Activated T-cell treated with anti-CD3 and anti-CD28 coated beads for 4 hours (primary cell): ENCODE measurements around the gene ARPC1A.

Experiments
- DNase-seq: peaks from one replicate; pipeline ENCODE4 v3.0.0-alpha.2; 2020

ARPC1A gene

GRCh38 chr7:99390941-99391602 is 65.4 kb downstream of the ARPC1A start:
- no peak for DNase-seq

GRCh38 chr7:99392046-99392445 is 66.3 kb downstream of the ARPC1A start:
- DNase-seq: no peak

DNA sequence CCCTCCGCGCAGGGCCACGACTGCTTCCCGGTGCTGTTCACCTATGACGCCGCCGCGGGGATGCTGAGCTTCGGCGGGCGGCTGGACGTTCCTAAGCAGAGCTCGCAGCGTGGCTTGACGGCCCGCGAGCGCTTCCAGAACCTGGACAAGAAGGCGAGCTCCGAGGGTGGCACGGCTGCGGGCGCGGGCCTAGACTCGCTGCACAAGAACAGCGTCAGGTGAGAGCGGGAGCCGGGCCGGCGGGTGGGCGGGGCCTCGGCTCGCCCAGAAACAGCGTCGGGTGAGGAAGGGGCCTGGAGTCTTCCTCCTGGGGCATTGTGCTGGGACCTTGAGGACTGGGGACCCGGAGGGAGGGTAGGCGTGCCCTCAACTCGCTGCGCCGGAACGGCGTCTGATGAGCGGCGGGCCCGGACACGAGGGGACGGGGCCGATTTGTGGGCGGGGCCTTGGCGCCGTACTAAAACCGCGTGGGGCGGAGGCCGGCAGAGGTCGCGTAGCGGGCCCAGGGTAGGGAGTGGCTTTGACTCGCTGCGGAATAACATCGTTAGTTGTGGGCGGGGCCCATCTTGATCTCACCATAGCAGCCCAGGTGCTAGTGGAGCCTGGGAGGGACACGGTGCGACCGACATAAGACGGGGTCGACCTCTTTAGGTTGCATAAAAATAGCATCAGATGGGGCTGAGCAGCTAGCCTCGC is 67.1 kb downstream of the ARPC1A start:
- DNase-seq: peak; percentile 68

DNA sequence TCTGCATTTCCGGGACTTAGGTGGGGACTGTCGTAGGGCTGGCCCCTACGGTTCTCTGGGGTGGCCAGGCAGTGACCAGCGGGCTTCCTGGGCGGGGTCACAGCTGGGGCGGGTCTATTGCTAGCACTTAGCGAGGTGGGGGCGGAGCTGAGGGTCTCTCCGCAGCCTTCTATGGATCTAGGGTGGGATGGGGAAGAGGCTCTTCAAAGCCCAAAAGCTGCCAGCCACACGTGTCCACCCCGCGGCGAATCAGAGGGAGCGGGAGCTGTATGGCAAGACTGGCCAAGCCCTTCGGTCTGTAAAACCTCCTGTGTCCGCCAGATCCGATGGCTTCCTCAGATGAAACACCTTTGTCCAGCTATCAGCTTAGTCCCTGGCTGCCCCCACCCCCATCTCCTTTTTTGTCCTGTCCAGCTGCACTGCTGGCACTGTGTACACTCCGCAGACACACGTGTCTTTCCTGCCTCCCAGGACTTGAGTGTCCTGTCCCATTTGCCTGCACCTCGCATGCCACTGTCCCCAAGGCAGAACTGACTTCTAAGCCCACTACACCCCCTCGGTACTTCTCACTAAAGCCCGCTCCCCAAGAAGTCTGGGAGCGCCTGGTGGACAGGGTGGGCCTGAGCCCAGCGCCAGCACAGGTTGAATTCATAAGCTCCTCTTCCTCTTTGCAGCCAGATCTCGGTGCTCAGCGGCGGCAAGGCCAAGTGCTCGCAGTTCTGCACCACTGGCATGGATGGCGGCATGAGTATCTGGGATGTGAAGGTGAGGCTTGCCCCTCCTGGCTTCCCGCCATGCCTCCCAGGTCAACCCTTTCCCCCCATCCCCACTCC is 67.9 kb downstream of the ARPC1A start:
- no peak for DNase-seq

- DNase-seq: no peak
Observed at GRCh38 chr7:99394188-99394502, 68.4 kb downstream of the ARPC1A start.

DNA sequence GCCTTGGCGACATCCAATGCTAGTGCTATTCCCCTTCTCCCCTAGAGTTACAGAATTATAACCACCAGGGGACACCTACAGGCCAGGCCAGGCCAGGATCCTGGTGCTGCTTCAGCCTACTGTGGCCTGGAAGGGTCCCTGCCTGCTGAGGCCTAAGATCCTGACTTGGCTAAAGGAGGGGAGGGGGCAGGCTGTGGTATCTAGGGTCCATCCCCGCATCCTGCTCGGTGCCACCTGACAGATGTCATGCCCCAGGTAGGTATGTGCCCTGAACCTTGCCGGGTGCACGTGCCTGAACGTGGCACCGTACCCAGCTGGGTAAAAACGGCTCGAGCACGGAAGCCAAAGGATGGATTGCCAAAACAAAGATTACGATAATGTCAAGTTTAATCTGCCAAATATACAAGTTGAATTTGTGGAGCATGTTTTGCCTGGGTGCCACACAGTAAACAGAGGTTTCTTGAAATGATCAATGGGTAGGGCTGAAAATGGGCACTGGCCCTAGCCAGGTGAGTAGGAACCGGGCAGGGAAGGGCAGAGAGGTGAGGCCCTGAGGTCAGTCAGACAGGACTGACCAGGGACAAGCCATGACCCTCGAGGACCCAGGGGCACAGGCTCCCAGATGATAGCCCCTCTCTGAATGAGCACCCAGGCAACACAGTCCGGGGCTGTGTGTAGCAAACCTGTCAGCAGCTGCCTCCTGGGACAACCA is 70.1 kb downstream of the ARPC1A start:
- DNase-seq: no peak

DNA sequence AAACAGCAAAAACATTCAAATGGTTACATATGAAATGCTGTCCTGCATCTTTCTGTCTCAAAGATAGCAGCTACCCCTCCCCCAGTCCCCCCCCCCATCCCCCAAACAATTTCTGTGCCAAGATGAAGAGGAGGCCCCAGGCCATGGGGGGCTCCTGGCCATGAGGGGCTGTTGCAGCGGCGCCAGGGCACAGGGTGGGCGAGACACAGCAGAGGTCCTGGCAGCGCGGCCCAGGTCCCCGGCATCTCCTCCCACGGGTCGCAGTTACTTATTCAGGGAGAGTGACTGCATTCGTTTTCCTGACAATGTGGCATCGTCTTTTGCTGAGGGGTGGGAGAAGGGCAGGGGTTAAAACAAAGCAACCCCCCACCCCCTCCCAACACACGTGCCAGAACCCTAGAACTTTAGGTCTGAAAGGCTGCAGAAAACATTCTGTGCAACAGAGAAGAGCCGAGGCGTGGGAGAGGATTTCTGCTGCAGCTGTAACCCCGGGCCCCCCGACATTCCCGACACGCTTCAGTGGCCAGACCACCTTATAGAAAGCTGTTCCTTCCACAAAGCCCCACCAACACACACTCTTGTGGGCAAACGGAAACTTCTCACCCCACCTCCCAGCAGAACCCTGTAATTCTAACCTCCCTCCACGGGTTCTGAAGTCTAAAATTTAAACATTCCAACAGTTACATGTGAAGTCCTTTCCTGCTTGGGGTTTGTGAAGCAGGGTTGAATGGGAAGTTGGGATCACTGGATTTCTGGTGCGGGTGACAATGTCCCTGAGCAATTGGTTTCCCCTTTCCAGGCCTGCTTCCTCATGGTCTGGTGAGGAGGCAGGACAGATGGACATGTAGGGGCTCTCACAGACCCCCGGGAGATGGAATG is 71.0 kb downstream of the ARPC1A start:
- no peak for DNase-seq

- no peak for DNase-seq
Observed at GRCh38 chr7:99397297-99397983, 71.7 kb downstream of the ARPC1A start.

- no peak for DNase-seq
Observed at GRCh38 chr7:99398891-99399445, 73.3 kb downstream of the ARPC1A start.

GRCh38 chr7:99399597-99399996 is 73.9 kb downstream of the ARPC1A start:
- no peak for DNase-seq

GRCh38 chr7:99402854-99403253 is 77.2 kb downstream of the ARPC1A start:
- DNase-seq: no peak

GRCh38 chr7:99403764-99404163 is 78.1 kb downstream of the ARPC1A start:
- no peak for DNase-seq

- DNase-seq: no peak
Observed at GRCh38 chr7:99404235-99404976, 78.7 kb downstream of the ARPC1A start.

DNA sequence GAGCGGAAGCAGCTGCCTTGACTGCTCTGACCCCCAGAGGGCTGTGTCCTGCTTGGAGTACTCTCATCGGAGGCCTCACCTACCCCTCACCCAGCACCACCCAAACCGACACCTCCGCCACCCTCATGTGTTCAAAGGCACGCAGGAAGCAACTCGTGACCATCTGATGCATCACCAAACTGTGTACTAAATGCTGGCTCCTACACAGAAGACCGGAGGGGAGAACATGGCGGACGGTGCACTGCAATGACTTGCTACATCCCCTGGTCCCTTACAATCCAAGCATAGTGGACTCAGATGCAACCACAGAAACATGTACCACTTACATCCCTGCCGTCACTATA is 79.3 kb downstream of the ARPC1A start:
- DNase-seq: no peak

DNA sequence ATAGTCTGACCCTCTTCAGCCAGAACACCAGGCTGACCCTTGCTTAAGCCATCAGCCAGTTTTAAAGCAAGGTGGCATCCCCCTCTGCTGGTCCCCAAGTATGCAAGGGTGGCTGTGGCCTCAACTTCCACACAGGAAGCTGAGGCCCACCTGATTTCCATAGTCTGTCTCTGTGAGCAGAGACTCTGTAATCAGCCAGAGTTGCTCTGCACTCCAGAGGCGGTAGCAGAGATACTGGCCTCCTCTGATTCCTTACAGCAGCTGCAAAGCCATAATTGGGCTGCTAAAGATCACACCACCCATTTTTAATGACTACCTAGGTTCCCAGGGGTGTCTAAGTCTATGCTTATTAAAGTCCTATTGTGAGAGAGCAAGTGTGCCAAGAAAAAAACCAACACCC is 80.9 kb downstream of the ARPC1A start:
- no peak for DNase-seq

- peak; percentile 41 for DNase-seq
Observed at GRCh38 chr7:99407872-99408378, 82.2 kb downstream of the ARPC1A start.

DNA sequence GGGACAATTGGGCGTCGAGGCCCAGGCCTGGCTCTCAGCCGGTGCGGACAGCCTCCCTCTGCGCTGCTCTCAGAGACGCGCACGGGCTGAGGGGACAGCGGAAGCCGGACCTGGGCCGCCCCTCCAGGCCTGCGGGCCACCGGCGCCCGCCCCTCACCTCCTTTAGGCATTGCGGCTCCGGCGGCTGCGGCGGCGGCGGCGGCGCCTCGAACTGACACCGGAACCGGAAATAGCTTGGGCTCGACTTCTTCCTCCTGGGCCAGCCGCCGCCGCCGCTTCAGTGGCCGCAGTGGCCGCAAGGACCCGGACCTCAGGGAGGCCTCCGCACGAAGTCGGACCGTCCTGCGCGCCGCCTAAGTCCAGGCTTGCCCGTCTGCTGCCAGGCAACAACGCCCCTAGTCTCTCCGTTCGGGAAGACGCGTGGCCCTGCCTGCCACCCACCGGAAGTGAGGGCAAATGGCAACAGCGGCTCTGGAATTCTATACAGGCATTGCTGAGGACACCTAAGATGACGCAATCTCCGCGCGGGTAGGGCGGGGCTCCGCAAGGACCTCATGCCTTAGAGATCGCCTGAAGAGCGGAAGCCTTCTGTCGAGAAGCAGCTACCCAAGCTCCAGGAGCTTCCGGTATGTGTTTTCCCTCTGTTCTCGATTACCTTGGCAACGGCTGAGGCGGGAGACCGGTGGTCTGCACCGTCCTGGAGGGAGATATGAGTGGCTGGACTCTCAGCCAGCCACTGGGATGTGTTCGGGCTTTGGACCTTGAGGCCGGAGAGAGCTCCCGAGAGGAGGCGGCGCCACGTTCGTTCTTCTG is 82.9 kb downstream of the ARPC1A start, which contains the start of the genes BUD31 and PDAP1:
Gene BUD31, plus strand, starts transcription at position 591 of the 813 bp plus-strand sequence. CDS start 2,124 bp downstream, outside the sequence.
Gene PDAP1, minus strand, starts transcription at position 219 of the 813 bp plus-strand sequence. Its CDS starts 49 bp downstream, at position 170.
- peak; percentile 95 for DNase-seq

GRCh38 chr7:99409192-99409572 is 83.5 kb downstream of the ARPC1A start:
- DNase-seq: no peak

DNA sequence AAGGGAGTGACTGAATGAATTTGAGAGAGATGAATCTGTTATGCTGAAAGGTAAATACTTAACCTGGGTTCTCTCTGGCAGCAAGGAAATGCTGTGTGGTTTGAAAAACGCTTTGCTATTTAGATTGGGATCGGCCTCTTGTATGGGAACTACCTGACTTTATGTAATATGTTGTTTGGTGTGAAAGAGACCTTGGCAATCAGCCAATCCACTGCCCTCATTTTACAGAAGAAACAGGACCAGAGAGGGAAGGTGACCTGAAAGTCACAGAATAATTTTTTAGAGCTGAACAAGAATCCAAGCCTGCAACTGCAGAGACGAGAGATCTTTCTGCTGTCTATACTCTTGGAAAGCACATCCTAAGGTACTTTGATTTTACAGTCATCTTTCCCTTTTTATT is 84.1 kb downstream of the ARPC1A start:
- DNase-seq: no peak
